ENCODE data around the gene THADA. TPM values are rescaled to one million over a fixed set of nuclear protein-coding genes. Genes with fewer than 3 reads are reported as not detected.

THADA gene
- total and polyA plus RNA-seq, 2 donors (not counting 3 experiments of a cell fraction or from before 2014, with no cell fraction given): 22.6 to 25.3 TPM

- Histone ChIP-seq H3K4me3 (replicated peaks in 1 of 3; ENCODE audit: insufficient read depth in 1 of 3, low read depth in 1 of 3, low read length in 3 of 3) (no peak overlapping the region), H3K79me2 (ENCODE audit: control insufficient read depth, insufficient read depth, low read length) (no peaks in the 10 kb centered on the region), H3K4me2 (ENCODE audit: insufficient read depth, low read length) (no peak overlapping the region), H2AFZ (ENCODE audit: low read depth, low read length) (no peak overlapping the region), H3K9me1 (replicated peaks; ENCODE audit: control insufficient read depth, extremely low read depth, insufficient read depth, low read length) (no peaks in the 10 kb centered on the region), H3K27ac (ENCODE audit: insufficient read depth, low read depth, low read length) (no peak overlapping the region), H3K9ac (replicated peaks; ENCODE audit: extremely low read depth, insufficient read depth, low read length) (no peak overlapping the region), H3K36me3 (ENCODE audit: control insufficient read depth in 2 of 2, extremely low read depth in 1 of 2, insufficient read depth in 2 of 2, low read length in 2 of 2) (no peaks in the 10 kb centered on the region), H3K27me3 (ENCODE audit: control insufficient read depth in 2 of 2, insufficient read depth in 2 of 2, low read length in 2 of 2) (no peaks in the 10 kb centered on the region), H3K4me1 (ENCODE audit: control insufficient read depth, extremely low read depth, insufficient read depth, low read length) (no peaks in the 10 kb centered on the region), H4K20me1 (replicated peaks; ENCODE audit: control insufficient read depth, extremely low read depth, insufficient read depth, low read length) (no peaks in the 10 kb centered on the region), H3K9me3 (replicated peaks; ENCODE audit: control insufficient read depth, insufficient read depth, low read length) (no peaks in the 10 kb centered on the region)
- CTCF ChIA-PET: no interaction called here
- dilution Hi-C loops (cut with MboI; ENCODE audit: extremely low pct_ligation_motif_present, low sequenced_read_pairs) (no loop called here), intact Hi-C loops (cut with micrococcal nuclease) (no loop called here)
- POLR2A ChIA-PET: interaction anchor here (0.9 kb wide), 1 partner anchor 48 kb away, joined by 3 read pairs; the partner anchor contains the start of gene THADA
- TF ChIP-seq CTCF (IDR thresholded peaks at IDR 0.05; ENCODE audit: extremely low read depth in 1 of 2, insufficient read depth in 1 of 2, low read depth in 1 of 2, low read length in 2 of 2) (no peak), FOS (IDR thresholded peaks at IDR 0.05; ENCODE audit: borderline replicate concordance, insufficient read depth, low read length) (no peak), POLR2A (IDR thresholded peaks at IDR 0.05; ENCODE audit: low read depth, low read length) (no peak), MYC (IDR thresholded peaks at IDR 0.05; ENCODE audit: low read depth, low read length) (no peak), POLR2AphosphoS5 (IDR thresholded peaks at IDR 0.05; ENCODE audit: insufficient read depth, low read depth, low read length) (no peak), JUN (IDR thresholded peaks at IDR 0.05; ENCODE audit: borderline replicate concordance, insufficient read depth, insufficient read length, low read depth) (no peak), EZH2 (IDR thresholded peaks at IDR 0.05; ENCODE audit: borderline replicate concordance, low read depth, low read length, severe bottlenecking) (no peak), MAX (IDR thresholded peaks at IDR 0.05; ENCODE audit: insufficient read depth, insufficient read length) (no peak), GATA2 (IDR thresholded peaks at IDR 0.05; ENCODE audit: insufficient read depth, insufficient read length, low read depth, low read length) (no peak)
- FAIRE-seq: no peak
- DNase-seq (ENCODE audit: low read depth, low spot score): no peak
- no TSS peak for BruUV-seq (replicated peaks)
Measured at GRCh38 chr2:43643680-43644079, 47.8 kb upstream of the THADA start.

Measured in endothelial cell of umbilical vein (primary cell).